Measurements from ENCODE around the gene TSPAN9. TPM values are rescaled to one million over a fixed set of nuclear protein-coding genes. Genes with fewer than 3 reads are reported as not detected.

Gene TSPAN9
- total RNA-seq, 1 experiment from 2014 or later: 9.6 TPM

DNA sequence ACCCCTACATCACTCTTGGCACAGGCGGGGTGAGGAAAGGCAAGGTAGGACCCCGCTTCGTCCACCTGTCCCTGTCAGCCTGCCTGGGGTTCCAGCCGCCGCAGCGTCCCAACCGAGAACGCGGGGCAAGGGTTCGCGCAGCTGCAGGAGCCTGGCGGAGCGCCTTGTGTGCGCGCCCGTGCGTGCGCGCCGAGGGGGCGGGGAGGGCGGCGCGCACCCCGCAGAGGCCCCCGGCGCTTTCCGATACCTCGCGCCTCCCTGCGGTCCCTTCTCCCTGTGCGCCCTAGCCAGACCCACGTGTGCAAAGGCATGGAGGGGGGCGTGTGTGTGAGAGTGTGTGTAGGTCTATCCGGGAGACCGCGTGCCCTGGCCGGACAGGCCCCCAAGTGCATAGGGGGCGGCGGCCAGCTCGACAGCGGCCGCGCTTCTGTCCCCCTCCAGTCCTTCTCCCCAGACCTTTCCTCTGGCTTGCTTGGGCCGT lies 122.4 kb downstream of the TSPAN9 start:
- no peak overlapping the region for H2AFZ ChIP-seq
- H3K9me3 ChIP-seq (ENCODE audit: insufficient read depth, low read depth): no peaks in the 10 kb centered on the region
- ChIA-PET CTCF (no interaction called here), POLR2A (ENCODE audit: unreplicated experiment) (no interaction called here)
- no peaks in the 10 kb centered on the region for H3K79me2 ChIP-seq (ENCODE audit: low read depth)
- no peak overlapping the region for H3K4me2 ChIP-seq
- intact Hi-C loops (cut with micrococcal nuclease; ENCODE audit: unreplicated experiment): loop anchor here (2.0 to 5.0 kb wide), 3 partner anchors 37 to 75 kb away; no protein-coding TSS in a partner anchor
- no peak for DNase-seq
- no peaks in the 10 kb centered on the region for H3K4me1 ChIP-seq (replicated peaks; ENCODE audit: insufficient read depth)
- no peaks in the 10 kb centered on the region for H3K9me2 ChIP-seq (ENCODE audit: insufficient read depth)
- no peak overlapping the region for H3K4me3 ChIP-seq
- no peak overlapping the region for H3K27ac ChIP-seq
- no peak for TF ChIP-seq EZH2 (IDR thresholded peaks at IDR 0.05; ENCODE audit: low read depth)
- no peaks in the 10 kb centered on the region for H3K36me3 ChIP-seq (ENCODE audit: low read depth)
- H3F3A ChIP-seq (ENCODE audit: insufficient read depth, low read depth): no peaks in the 10 kb centered on the region
- no peaks in the 10 kb centered on the region for H4K20me1 ChIP-seq (ENCODE audit: insufficient read depth)
- H3K27me3 ChIP-seq (ENCODE audit: insufficient read depth, low read depth): peaks cover 23% of the 10 kb centered on the region; the same call in 1 of the 2 replicates
- BruUV-seq (replicated peaks): no TSS peak

DNA sequence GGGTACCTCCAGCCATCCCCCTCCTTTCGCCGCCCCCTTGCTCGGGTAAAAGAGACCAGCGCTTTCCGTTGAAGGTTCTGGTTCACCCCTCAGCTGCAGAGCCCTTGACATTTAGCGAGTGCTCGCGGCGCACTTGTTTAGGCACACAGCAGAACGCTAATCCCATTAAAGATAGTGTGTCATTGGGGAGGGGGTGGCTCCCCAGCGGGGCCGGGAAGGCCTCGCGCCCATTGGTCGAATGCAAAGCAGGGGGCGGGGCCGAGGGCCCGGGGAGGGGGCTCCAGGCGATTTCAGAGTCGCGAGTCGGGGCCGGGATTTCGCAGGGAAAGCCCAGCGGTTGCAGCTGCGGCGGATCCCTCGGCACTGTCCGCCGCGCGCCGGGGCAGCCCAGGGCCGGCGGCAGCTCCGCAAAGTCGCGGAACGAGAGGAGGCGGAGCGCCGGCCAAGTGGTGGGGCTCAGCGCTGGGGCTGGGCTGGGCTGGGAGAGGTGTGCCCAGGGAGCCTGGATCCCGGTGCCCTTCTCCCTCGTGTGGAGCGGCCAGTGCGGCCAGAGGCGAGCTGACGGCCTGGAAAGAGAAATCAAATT lies 122.9 kb downstream of the TSPAN9 start:
- Histone ChIP-seq H3K79me2 (ENCODE audit: low read depth) (no peaks in the 10 kb centered on the region), H3K36me3 (ENCODE audit: low read depth) (no peaks in the 10 kb centered on the region), H3K9me3 (ENCODE audit: insufficient read depth, low read depth) (no peaks in the 10 kb centered on the region), H3K4me3 (peak overlapping the region; percentile 32; the same call in 1 of the 2 replicates), H2AFZ (no peak overlapping the region; the same call in 1 of the 2 replicates), H3F3A (ENCODE audit: insufficient read depth, low read depth) (no peaks in the 10 kb centered on the region), H3K27me3 (ENCODE audit: insufficient read depth, low read depth) (peaks cover 23% of the 10 kb centered on the region; the same call in 1 of the 2 replicates), H3K9me2 (ENCODE audit: insufficient read depth) (no peaks in the 10 kb centered on the region), H3K4me1 (replicated peaks; ENCODE audit: insufficient read depth) (no peaks in the 10 kb centered on the region), H3K4me2 (peak overlapping the region; percentile 51), H3K27ac (no peak overlapping the region), H4K20me1 (ENCODE audit: insufficient read depth) (no peaks in the 10 kb centered on the region)
- CTCF ChIA-PET: interaction anchor here (0.7 kb wide), 1 partner anchor 1369 kb away, joined by 3 read pairs; no protein-coding TSS in a partner anchor
- DNase-seq: peak in 1 of 2 experiments; percentile 69
- intact Hi-C loops (cut with micrococcal nuclease; ENCODE audit: unreplicated experiment): loop anchor here (2.0 to 5.0 kb wide), 3 partner anchors 37 to 75 kb away; no protein-coding TSS in a partner anchor
- no peak for TF ChIP-seq EZH2 (IDR thresholded peaks at IDR 0.05; ENCODE audit: low read depth)
- TF ChIP-seq, protein P1, sequence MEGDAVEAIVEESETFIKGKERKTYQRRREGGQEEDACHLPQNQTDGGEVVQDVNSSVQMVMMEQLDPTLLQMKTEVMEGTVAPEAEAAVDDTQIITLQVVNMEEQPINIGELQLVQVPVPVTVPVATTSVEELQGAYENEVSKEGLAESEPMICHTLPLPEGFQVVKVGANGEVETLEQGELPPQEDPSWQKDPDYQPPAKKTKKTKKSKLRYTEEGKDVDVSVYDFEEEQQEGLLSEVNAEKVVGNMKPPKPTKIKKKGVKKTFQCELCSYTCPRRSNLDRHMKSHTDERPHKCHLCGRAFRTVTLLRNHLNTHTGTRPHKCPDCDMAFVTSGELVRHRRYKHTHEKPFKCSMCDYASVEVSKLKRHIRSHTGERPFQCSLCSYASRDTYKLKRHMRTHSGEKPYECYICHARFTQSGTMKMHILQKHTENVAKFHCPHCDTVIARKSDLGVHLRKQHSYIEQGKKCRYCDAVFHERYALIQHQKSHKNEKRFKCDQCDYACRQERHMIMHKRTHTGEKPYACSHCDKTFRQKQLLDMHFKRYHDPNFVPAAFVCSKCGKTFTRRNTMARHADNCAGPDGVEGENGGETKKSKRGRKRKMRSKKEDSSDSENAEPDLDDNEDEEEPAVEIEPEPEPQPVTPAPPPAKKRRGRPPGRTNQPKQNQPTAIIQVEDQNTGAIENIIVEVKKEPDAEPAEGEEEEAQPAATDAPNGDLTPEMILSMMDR (conservative IDR thresholded peaks at IDR 0.05): no peak
- BruUV-seq (replicated peaks): no TSS peak
- POLR2A ChIA-PET (ENCODE audit: unreplicated experiment): no interaction called here

DNA sequence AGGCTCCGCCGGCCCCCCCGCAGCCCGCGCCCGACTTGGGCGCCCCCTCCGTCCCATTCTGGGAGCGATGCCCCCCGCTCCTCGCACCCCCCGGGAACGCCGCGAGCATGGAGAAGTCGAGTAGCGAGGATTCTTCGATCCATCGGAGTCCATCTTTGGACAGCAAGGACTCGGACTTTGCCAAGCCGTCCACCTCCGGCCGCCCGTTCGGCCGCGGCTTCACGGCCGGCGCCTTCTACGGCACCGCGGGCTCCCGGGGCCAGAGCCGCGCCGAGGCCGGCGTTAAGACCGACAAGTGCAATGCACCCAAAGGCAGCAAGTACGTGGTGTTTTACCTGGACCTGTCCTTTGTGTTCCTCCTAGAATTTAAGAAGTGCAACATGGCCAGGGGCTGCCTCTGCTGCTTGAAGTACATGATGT lies 123.6 kb downstream of the TSPAN9 start:
- no peaks in the 10 kb centered on the region for H3K4me1 ChIP-seq (replicated peaks; ENCODE audit: insufficient read depth)
- intact Hi-C loops (cut with micrococcal nuclease; ENCODE audit: unreplicated experiment): loop anchor here (2.0 to 5.0 kb wide), 3 partner anchors 36 to 74 kb away; no protein-coding TSS in a partner anchor
- no peaks in the 10 kb centered on the region for H3K9me2 ChIP-seq (ENCODE audit: insufficient read depth)
- peaks cover 23% of the 10 kb centered on the region; the same call in 1 of the 2 replicates for H3K27me3 ChIP-seq (ENCODE audit: insufficient read depth, low read depth)
- BruUV-seq (replicated peaks): no TSS peak
- H4K20me1 ChIP-seq (ENCODE audit: insufficient read depth): no peaks in the 10 kb centered on the region
- H2AFZ ChIP-seq: no peak overlapping the region
- H3K27ac ChIP-seq: no peak overlapping the region
- H3K4me2 ChIP-seq: peak overlapping the region; percentile 51
- DNase-seq: no peak
- H3K4me3 ChIP-seq: peak overlapping the region; percentile 32; the same call in 1 of the 2 replicates
- H3K36me3 ChIP-seq (ENCODE audit: low read depth): no peaks in the 10 kb centered on the region
- H3K79me2 ChIP-seq (ENCODE audit: low read depth): no peaks in the 10 kb centered on the region
- H3F3A ChIP-seq (ENCODE audit: insufficient read depth, low read depth): no peaks in the 10 kb centered on the region
- H3K9me3 ChIP-seq (ENCODE audit: insufficient read depth, low read depth): no peaks in the 10 kb centered on the region
- ChIA-PET CTCF (interaction anchor here (0.7 kb wide), 1 partner anchor 1370 kb away, joined by 3 read pairs; no protein-coding TSS in a partner anchor), POLR2A (ENCODE audit: unreplicated experiment) (no interaction called here)
- TF ChIP-seq EZH2 (IDR thresholded peaks at IDR 0.05; ENCODE audit: low read depth): 0 out of 2 replicates have a peak, but pooled peaks have one; percentile 40
- TF ChIP-seq, protein P1 (conservative IDR thresholded peaks at IDR 0.05): no peak
